ENCODE results near the gene NANOS3. TPM values are rescaled to one million over a fixed set of nuclear protein-coding genes. Genes with fewer than 3 reads are reported as not detected.

The NANOS3 gene
- total RNA-seq, 6 donors from 2014 or later = 1.3 to 5.2 TPM; not detected in 4

DNA sequence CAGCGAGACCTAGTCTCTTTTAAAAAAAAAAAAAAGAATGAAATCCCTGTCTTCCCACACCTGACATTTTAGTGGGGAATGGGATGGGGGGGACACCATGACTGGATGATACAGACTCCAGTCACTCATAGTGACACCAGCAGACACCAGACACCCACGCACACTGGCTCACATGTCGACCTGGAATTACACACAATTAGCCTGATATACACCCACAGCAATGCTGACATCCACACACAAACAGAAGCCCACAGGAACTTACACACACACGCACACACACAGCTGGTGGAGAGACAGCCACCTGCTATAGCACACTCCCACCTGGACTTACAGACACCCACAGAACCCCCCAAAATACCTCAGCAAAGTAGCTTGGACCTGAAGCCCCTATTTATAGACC is 8.3 kb upstream of the NANOS3 start:
- peaks cover 26 to 40% (median 30%) of the 10 kb centered on the region in 4 donors for H3K4me1 ChIP-seq
- ATAC-seq (ENCODE audit: low FRiP score in 2 of 2) (no peak), DNase-seq (no peak)
- TF ChIP-seq, protein P1, sequence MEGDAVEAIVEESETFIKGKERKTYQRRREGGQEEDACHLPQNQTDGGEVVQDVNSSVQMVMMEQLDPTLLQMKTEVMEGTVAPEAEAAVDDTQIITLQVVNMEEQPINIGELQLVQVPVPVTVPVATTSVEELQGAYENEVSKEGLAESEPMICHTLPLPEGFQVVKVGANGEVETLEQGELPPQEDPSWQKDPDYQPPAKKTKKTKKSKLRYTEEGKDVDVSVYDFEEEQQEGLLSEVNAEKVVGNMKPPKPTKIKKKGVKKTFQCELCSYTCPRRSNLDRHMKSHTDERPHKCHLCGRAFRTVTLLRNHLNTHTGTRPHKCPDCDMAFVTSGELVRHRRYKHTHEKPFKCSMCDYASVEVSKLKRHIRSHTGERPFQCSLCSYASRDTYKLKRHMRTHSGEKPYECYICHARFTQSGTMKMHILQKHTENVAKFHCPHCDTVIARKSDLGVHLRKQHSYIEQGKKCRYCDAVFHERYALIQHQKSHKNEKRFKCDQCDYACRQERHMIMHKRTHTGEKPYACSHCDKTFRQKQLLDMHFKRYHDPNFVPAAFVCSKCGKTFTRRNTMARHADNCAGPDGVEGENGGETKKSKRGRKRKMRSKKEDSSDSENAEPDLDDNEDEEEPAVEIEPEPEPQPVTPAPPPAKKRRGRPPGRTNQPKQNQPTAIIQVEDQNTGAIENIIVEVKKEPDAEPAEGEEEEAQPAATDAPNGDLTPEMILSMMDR (IDR thresholded peaks at IDR 0.05) = no peak
- TF ChIP-seq POLR2AphosphoS5 (IDR thresholded peaks at IDR 0.05) = no peak
- no peaks in the 10 kb centered on the region for H3K9me3 ChIP-seq
- no peak overlapping the region for H3K4me3 ChIP-seq
- H3K27me3 ChIP-seq = peaks cover 0 to 13% (median 4%) of the 10 kb centered on the region in 4 donors
- WGBS, 2 donors = 78 to 80% methylated on average over 4 of the region's 4 CpGs
- no peaks in the 10 kb centered on the region for H3K36me3 ChIP-seq
- no peak overlapping the region for H3K27ac ChIP-seq

DNA sequence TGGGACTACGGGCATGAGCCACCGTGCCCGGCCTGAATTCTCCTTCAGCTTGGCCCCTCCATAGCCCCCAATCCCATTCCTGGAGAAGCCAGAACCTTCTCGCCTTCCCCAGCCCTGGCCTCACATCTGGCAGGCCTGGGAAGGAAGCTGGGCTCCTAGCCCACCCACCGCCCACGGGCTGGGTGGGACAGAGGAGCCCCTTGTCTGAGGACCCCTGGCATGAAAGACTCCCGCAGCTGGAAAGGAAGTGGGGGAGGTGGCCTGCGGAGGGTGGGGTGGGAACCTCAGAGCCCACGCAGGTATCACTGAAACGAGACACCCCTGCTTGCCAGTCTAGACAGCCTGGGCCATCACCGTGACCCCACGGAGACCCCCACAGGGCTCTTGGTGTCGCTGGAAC is 7.7 kb upstream of the NANOS3 start:
- no peak overlapping the region for H3K4me3 ChIP-seq
- peaks cover 22 to 34% (median 26%) of the 10 kb centered on the region in 4 donors for H3K4me1 ChIP-seq
- no peaks in the 10 kb centered on the region for H3K9me3 ChIP-seq
- DNase-seq = peak in 1 of 2 donors; percentile 37
- WGBS, 2 donors = 85 to 94% methylated on average over 7 to 13 of the region's 13 CpGs
- no peak for ATAC-seq (ENCODE audit: low FRiP score in 2 of 2)
- no peaks in the 10 kb centered on the region for H3K36me3 ChIP-seq
- TF ChIP-seq POLR2AphosphoS5 (IDR thresholded peaks at IDR 0.05) = no peak
- no peak for TF ChIP-seq POLR2A (IDR thresholded peaks at IDR 0.05)
- TF ChIP-seq, protein P1 (IDR thresholded peaks at IDR 0.05) = no peak
- no peak for TF ChIP-seq EP300 (IDR thresholded peaks at IDR 0.05)
- H3K27me3 ChIP-seq = peaks cover 0 to 13% (median 4%) of the 10 kb centered on the region in 4 donors
- H3K27ac ChIP-seq = no peak overlapping the region

DNA sequence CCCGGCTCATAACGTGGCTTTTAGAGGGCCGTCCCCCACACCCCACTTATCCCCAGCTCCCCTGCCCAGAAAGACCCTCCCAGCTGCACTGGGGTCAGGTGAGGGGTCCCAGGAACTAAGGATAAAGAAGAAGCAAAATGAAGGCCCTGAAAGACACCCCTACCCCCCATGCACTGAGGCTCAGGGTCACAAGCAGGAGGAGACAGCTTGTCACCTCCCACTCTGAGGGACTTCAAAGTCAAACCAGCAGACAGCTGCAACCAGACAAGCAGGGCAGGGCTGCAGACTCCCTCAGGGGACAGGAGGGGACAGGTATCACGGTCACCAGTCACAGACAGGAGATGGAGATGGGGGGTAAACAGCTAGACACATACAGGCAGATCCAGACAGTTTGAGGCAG is 6.1 kb upstream of the NANOS3 start:
- no peaks in the 10 kb centered on the region for H3K9me3 ChIP-seq
- H3K36me3 ChIP-seq = no peaks in the 10 kb centered on the region
- H3K4me3 ChIP-seq = no peak overlapping the region
- WGBS, 2 donors = 91 to 95% methylated on average over 3 to 4 of the region's 4 CpGs
- DNase-seq = no peak
- no peak for ATAC-seq (ENCODE audit: low FRiP score in 2 of 2)
- no peak for TF ChIP-seq POLR2A (IDR thresholded peaks at IDR 0.05)
- TF ChIP-seq EP300 (IDR thresholded peaks at IDR 0.05) = no peak
- TF ChIP-seq, protein P1 (IDR thresholded peaks at IDR 0.05) = no peak
- TF ChIP-seq POLR2AphosphoS5 (IDR thresholded peaks at IDR 0.05) = no peak
- peaks cover 13 to 19% (median 17%) of the 10 kb centered on the region in 4 donors for H3K4me1 ChIP-seq
- no peak overlapping the region for H3K27ac ChIP-seq
- peaks cover 0 to 4% (median 2%) of the 10 kb centered on the region in 4 donors for H3K27me3 ChIP-seq

DNA sequence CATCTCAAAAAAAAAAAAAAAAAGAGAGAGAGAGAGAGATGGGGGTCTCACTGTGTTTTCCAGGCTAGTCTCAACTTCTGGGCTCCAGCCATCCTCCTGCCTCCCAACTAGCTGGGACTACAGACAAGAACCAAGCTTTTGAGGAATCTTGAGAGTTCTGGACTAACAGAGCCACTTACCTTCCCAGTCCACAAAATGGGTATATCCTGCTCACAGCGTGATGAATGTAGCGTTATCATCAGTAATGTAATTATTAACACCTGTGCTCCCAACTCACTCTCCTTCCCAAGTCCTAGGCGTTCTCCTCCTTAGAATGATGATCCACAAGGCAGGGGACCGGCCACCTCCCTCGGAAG is 4.6 kb upstream of the NANOS3 start:
- H3K36me3 ChIP-seq = no peaks in the 10 kb centered on the region
- peaks cover 7 to 13% (median 10%) of the 10 kb centered on the region in 4 donors for H3K4me1 ChIP-seq
- WGBS, 2 donors = 49 to 55% methylated on average over 5 of the region's 5 CpGs
- no peaks in the 10 kb centered on the region for H3K27me3 ChIP-seq
- DNase-seq = no peak
- no peak for ATAC-seq (ENCODE audit: low FRiP score in 2 of 2)
- no peak overlapping the region for H3K27ac ChIP-seq
- TF ChIP-seq POLR2A (IDR thresholded peaks at IDR 0.05) (no peak), EP300 (IDR thresholded peaks at IDR 0.05) (no peak), POLR2AphosphoS5 (IDR thresholded peaks at IDR 0.05) (no peak)
- TF ChIP-seq, protein P1 (IDR thresholded peaks at IDR 0.05) = no peak
- peak overlapping the region in 3 of 4 donors; percentile 41 to 53 (median 52) for H3K4me3 ChIP-seq
- H3K9me3 ChIP-seq = no peaks in the 10 kb centered on the region

DNA sequence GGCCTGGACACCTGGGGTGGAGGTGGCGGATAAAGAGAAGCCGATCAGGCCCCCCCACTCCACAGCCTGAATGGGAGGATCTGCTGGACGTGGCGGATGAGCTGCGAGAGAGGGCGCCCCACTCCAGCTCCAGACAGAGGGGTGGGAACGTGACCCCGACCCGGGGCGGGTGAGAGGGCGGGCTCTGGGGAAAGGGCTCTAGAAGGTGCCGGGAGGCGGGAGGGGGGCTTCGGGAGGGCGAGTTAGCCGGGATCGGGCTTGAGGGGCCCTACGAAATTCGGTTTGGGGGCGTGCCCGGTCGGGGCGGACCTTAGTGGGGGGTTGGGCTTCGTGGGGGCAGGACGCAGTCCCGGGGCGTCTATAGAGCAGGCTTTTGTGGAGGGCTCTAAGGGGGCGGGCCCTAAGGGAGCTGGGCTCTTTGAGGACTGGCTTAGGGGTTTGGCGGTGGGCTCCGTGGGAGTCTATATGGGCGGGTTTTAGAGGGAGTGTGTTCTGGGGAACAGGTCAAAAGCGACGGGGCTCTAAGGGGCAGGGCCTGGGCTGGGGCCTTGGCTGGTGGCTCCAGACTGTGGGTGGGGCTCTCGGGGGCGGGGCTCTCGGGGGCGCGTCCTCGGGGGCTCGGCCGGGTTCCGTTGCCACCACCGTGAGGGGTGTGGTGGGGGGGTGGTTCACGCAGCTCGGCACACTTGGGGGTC is 4.1 kb upstream of the NANOS3 start:
- H3K9me3 ChIP-seq = no peaks in the 10 kb centered on the region
- no peak for TF ChIP-seq POLR2AphosphoS5 (IDR thresholded peaks at IDR 0.05)
- TF ChIP-seq, protein P1 (IDR thresholded peaks at IDR 0.05) = peak in 1 of 6 experiments; percentile 10
- no peaks in the 10 kb centered on the region for H3K27me3 ChIP-seq
- 10 to 16% methylated on average over 5 to 30 of the region's 45 CpGs for WGBS, 2 donors
- H3K36me3 ChIP-seq = no peaks in the 10 kb centered on the region
- ATAC-seq (ENCODE audit: low FRiP score in 2 of 2) (peak; percentile 47 to 73), DNase-seq (peak in 1 of 2 donors; percentile 87)
- H3K4me1 ChIP-seq = peaks cover 7 to 13% (median 10%) of the 10 kb centered on the region in 4 donors
- peak overlapping the region in 1 of 4 donors; percentile 42 for H3K27ac ChIP-seq
- H3K4me3 ChIP-seq = peak overlapping the region in 3 of 4 donors; percentile 41 to 53 (median 52)

Measured in upper lobe of left lung (tissue), 6 donors.